ENCODE measurements around the gene PRIMPOL.
"Not testable (repeated sequence)": the region's sequence is repeated elsewhere in the genome, so short reads cannot be mapped to it uniquely, and the experiment has no call there.

Gene PRIMPOL, protein sequence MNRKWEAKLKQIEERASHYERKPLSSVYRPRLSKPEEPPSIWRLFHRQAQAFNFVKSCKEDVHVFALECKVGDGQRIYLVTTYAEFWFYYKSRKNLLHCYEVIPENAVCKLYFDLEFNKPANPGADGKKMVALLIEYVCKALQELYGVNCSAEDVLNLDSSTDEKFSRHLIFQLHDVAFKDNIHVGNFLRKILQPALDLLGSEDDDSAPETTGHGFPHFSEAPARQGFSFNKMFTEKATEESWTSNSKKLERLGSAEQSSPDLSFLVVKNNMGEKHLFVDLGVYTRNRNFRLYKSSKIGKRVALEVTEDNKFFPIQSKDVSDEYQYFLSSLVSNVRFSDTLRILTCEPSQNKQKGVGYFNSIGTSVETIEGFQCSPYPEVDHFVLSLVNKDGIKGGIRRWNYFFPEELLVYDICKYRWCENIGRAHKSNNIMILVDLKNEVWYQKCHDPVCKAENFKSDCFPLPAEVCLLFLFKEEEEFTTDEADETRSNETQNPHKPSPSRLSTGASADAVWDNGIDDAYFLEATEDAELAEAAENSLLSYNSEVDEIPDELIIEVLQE

DNA sequence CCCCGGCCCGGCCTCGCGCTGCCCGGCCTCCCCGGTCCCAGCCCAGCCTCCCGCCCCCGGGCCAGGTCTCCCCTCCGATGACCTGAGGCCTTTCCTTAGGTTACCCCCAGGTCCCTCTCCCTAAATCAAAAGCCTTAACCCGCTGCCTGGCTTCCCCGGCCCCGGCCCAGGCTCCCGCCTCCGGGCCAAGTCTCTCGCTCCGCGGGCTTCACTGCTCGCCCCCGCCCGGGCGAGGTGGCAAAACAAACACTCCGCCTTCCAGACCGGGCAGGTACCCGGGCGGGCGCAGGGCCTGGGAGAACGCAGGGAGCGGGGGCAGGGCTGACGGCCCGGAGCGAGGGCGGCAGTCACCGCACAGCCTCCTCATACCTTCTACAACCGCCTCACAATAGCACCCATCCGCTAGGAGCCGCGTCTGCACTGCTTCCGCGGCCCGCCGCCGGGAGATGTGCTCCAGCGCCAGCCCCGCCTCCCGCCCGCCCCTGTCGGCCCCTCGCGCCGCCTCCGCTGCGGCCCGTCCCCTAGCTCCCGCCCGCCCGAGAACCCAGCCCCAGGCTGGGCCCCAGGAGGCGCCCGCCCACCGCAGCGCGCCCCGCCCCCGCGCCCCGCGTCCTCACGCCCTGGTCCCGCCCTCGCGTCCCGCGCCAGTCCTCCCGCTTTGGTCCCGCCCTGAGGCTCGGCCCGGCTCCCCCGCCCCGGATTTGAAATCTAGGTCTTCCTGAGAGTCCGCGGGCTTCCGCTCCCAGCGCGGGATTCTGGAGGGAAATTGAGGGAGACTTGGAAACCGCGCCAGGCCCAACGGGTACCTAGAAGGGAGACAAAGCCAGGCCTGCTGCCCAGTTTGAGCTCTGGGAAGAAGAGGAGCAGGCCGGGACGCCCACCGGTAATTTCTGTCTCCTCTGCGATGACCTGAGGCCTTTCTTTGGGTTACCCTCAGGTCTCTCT, at the start of gene PRIMPOL, which contains the start of gene CASP3:
Gene PRIMPOL, plus strand, starts transcription at position 713 of the 945 bp plus-strand sequence. CDS start 7,403 bp downstream, outside the sequence.
Gene CASP3, minus strand, starts transcription at position 422 of the 945 bp plus-strand sequence. CDS start 10,994 bp downstream, outside the sequence.
- DNase-seq, result peak; percentile 85

- DNase-seq, result not testable (repeated sequence)
These were observed 48.6 kb upstream of the PRIMPOL start for GRCh38 chr4:184600982-184601381.

DNA sequence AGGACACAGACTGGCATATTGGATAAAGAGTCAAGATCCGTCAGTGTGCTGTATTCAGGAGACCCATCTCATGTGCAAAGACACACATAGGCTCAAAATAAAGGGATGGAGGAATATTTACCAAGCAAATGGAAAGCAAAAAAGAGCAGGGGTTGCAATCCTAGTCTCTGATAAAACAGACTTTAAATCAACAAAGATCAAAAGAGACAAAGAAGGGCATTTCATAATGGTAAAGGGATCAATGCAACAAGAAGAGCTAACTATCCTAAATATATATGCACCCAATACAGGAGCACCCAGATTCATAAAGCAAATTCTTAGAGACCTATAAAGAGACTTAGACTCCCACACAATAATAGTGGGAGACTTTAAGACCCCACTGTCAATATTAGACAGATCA, 46.7 kb upstream of the PRIMPOL start:
- not testable (repeated sequence) for DNase-seq

DNA sequence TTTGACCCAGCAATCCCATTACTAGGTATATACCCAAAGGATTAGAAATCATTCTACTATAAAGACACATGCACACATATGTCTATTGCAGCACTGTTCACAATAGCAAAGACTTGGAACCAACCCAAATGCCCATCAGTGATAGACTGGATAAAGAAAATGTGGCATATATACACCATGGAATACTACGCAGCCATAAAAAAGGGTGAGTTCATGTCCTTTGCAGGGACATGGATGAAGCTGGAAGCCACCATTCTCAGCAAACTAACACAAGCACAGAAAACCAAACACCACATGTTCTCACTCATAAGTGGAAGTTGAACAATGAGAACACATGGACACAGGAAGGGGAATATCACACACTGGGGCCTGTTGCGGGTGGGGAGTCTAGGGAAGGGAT, 42.1 kb upstream of the PRIMPOL start:
- not testable (repeated sequence) for DNase-seq

- DNase-seq, result no peak
These were observed 37.5 kb upstream of the PRIMPOL start for GRCh38 chr4:184612074-184612473.

GRCh38 chr4:184613405-184613804, 36.1 kb upstream of the PRIMPOL start:
- DNase-seq, result no peak

- DNase-seq, result no peak
These were observed 35.0 kb upstream of the PRIMPOL start for GRCh38 chr4:184614509-184614908.

DNA sequence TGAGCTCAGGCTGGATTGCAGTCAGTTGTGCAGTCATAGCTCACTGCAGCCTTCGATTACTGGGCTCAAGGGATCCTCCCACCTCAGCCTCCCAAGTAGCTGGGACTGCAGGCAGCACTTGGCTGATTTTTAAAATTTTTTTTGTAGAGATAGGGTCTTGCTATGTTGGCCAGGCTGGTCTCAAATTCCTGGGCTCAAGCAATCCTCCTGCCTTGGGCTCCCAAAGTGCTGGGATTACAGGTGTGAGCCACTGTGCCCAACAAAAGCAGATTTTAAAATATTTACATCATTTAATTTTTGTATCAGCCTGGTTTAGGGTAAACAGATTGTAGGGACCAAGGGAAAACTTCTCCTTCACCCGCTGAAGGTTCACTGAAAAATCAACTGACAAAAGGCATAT, 33.4 kb upstream of the PRIMPOL start:
- DNase-seq, result not testable (repeated sequence)

- no peak for DNase-seq
These were observed 32.6 kb upstream of the PRIMPOL start for GRCh38 chr4:184616633-184617551.

DNA sequence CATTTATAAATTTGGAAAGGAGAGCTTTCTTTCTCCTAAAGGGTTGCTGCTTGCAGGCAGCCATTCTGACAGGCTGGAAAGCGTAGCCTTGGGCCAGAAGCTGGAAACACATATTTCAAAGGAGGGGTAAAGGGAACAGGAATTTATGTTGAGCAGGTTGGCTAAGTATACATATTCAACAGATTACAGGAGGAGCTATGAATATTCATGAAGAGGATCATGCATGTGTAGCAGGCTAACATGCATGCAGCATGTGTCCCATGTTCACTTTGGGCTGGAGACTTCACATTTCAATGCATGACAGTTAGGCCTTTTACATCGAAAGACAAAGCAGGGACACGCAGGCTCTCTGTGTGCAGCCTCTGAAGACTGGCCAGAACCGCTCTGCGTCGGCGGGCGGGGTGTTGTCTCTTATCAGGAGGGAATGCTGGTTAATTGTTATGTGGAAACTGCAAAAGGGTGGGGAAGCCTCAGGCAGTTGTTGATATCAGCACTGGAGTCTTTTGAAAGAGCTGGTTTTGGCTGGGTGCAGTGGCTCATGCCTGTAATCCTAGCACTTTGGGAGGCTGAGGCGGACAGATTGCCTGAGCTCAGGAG, 31.8 kb upstream of the PRIMPOL start:
- DNase-seq, result no peak

DNA sequence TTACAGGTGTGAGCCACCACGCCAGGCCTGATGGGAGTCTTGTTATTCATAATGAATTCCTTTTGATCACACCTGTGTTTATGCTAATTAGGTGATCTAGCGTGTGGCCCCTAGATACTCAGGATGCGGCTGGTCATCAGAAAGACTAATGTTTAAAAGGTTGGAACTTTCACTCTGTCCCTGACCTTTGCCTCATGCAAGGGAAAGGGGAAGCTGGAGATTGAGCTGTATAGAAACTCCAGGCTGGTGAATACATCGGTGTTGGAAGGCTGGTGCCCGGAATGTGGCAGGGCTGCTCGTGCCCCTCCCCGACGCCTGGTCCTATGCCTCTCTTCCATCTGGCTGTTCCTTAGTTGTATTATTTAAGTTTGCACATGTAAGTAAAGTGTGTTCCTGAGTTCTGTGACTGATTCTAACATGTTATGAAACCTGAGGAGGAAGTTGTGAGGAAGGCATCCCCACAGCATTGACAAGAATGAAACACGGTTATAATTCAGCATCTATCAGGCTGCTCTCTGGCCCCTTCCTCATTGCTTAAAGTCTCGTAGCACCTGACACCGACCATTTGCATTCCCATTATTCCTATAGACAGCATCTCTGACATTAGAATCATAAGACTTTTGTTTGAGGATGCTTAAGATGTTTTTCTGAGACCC, 29.2 kb upstream of the PRIMPOL start:
- no peak for DNase-seq

DNA sequence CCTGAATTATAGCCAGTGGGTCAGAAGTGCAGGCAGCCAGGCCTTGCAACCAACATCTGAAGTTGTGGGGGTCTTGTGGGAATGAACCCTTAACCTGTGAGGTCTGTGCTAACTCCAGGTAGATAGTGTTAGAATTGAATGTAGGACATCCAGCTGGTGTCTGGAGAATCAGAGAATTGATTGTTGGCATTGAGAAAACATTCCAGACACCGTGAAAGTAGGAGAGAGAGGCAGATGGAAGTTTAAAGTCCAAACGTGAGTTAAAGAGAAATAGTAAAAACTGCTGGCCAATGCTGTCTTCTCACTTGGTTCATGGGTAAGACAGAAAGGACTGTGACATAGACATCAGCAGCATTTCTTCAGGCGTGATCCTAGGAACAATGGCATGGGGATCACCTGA, 28.0 kb upstream of the PRIMPOL start:
- DNase-seq, result no peak

- DNase-seq, result not testable (repeated sequence)
These were observed 25.0 kb upstream of the PRIMPOL start for GRCh38 chr4:184624504-184624903.

- DNase-seq, result no peak
These were observed 24.5 kb upstream of the PRIMPOL start for GRCh38 chr4:184624972-184625554.

GRCh38 chr4:184625783-184626596, 23.5 kb upstream of the PRIMPOL start:
- not testable (repeated sequence) for DNase-seq

GRCh38 chr4:184628103-184628502, 21.4 kb upstream of the PRIMPOL start:
- DNase-seq, result no peak

GRCh38 chr4:184632842-184633241, 16.7 kb upstream of the PRIMPOL start:
- DNase-seq, result no peak

DNA sequence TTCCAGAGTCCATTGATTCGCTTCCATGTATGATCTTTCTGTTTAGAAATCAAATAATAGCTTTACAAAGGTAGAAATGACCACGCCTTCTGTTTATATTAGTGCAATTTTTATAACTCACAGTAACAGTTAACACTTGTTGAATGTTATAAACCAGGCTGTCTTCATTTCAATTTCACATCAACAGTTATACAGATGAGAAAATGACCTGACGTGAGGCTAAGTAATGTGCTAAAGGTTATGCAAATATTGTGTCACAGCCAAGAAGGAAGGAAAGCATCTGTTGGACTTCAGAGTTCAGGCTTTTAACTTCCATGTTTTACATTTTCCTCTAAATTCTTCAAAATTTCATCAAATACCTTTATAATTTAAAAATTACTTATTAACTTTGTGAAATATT, 14.2 kb upstream of the PRIMPOL start:
- no peak for DNase-seq

DNA sequence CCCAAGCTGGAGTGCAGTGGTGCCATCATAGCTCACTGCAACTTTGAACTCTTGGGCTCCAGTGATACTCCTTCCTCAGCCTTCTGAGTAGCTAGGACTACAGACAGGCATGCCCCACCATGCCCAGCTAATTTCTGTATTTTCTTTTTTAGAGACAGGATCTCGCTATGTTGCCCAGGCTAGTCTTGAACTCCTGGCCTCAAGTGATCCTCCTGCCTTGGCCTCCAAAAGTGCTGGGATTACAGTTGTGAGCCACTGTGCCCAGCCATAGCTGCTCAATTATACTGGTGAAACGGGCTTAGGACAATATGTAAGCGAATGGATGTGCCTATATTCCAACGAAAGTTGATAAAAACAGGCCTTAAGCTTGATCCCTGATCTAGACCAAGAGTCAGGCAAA, 13.4 kb upstream of the PRIMPOL start:
- DNase-seq, result no peak

DNA sequence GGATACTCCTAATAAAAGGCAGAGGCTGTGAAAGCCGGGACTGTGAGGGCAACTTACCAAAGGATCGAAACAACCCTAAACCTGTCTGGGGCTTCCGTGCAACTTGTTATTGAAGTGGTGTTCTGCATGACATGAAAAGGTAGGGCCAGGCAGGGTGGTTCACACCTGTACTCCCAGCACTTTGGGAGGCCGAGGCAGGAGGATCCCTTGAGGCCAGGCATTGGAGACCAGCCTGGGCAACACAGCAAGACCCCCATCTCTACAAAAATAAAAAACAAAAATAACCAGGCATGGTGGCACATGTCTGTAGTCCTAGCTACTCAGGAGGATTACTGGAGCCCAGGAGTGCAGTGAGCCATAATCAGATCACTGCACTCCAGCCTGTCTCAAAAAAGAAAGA, 12.6 kb upstream of the PRIMPOL start:
- no peak for DNase-seq

All from NCI-H2107 (cell line).